PC-3 (cell line): ENCODE results near the gene CD48.

Source experiments
- EZH2 ChIP-seq: fragments of 300-600 bp; sonication (generic); IDR thresholded peaks from one replicate; pipeline ENCODE4 v1.6.1; 2017; ENCODE audit warnings: antibody characterized with exemption, mild to moderate bottlenecking, low read length; ENCODE audit not compliant: unreplicated experiment
- EZH2phosphoT487 ChIP-seq: fragments of 300-600 bp; sonication (generic); IDR thresholded peaks from 2 replicates; pipeline ENCODE4 v1.6.1; 2018; ENCODE audit warnings: mild to moderate bottlenecking, antibody characterized with exemption, low read length, borderline replicate concordance
- TF ChIP-seq, protein P1 (sequence below): fragments of 300-600 bp; sonication (generic); conservative IDR thresholded peaks from 2 replicates; pipeline ENCODE4 v1.5.1; 2017; ENCODE audit warnings: antibody characterized with exemption, low read depth, mild to moderate bottlenecking, low read length

DNA sequence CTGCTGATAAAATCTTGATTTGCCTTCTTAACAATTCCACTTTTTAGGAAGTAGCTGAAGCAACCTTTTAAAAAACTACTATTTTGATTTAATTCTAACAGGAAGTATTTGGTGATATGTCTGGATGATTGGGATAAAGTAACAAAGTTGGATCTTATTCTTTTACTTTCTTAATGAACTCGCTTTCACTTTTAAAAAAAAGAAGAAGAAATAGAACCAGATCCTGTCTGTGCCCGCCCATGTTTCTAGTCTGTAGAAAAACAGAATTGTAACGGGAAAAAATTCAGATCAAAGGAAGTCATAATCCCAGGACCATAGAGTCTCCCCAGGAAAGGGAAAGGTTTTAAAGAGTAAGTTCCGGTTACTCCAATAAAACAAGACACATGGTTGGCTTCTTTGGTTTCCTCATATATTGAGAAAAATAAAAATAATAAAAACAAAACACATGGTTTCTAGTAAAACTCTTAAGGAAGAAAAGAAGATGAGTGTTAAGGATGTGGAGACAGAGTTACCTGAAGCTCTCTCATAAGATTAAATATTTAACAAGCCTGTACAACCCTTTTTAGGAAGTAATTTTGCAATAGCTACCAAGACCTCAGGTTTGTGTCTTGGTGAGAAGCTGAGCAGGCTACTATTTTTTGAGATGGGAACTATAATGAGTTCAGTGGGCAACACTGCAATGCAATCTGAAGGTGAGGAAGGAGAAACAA lies 4.9 kb downstream of the CD48 start:
- TF ChIP-seq, protein P1, sequence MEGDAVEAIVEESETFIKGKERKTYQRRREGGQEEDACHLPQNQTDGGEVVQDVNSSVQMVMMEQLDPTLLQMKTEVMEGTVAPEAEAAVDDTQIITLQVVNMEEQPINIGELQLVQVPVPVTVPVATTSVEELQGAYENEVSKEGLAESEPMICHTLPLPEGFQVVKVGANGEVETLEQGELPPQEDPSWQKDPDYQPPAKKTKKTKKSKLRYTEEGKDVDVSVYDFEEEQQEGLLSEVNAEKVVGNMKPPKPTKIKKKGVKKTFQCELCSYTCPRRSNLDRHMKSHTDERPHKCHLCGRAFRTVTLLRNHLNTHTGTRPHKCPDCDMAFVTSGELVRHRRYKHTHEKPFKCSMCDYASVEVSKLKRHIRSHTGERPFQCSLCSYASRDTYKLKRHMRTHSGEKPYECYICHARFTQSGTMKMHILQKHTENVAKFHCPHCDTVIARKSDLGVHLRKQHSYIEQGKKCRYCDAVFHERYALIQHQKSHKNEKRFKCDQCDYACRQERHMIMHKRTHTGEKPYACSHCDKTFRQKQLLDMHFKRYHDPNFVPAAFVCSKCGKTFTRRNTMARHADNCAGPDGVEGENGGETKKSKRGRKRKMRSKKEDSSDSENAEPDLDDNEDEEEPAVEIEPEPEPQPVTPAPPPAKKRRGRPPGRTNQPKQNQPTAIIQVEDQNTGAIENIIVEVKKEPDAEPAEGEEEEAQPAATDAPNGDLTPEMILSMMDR: no peak
- TF ChIP-seq EZH2 (no peak), EZH2phosphoT487 (no peak)
